ENCODE measurements around the gene SLC15A4. TPM values are rescaled to one million over a fixed set of nuclear protein-coding genes. Genes with fewer than 3 reads are reported as not detected.

The SLC15A4 gene
- total and polyA plus RNA-seq, 8 donors, result 0.89 to 37.8 (median 4.2) TPM

DNA sequence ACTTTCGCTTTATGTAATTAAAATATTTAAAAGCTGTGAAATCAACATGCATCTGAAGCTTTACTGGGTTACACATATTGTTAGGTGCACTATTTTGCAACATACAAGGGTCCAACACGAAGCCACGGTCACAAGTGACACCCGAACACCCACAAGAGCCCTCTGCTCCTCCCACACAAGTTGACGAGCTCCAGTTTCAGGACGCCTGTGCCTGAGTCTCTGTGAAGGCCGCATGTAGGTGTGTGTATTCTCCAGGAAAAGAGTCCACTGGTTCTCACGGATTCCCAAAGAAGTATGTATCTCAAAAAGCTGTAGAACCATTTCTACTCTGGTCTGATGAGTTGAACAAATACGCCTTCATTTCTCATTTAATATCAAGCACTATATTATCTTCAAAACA, 12.0 kb downstream of the SLC15A4 start:
- WGBS, 5 donors, result 81 to 89% (median 86%) methylated on average over 9 of the region's 9 CpGs
- intact Hi-C loops (cut with DNase I; ENCODE audit: low total_unique reads), result no loop called here
- no peak overlapping the region for H3K27ac ChIP-seq
- H3K4me3 ChIP-seq, result no peak overlapping the region
- TF ChIP-seq EP300 (IDR thresholded peaks at IDR 0.05) (no peak), POLR2AphosphoS5 (IDR thresholded peaks at IDR 0.05) (no peak), POLR2A (IDR thresholded peaks at IDR 0.05) (no peak)
- TF ChIP-seq, protein P1, sequence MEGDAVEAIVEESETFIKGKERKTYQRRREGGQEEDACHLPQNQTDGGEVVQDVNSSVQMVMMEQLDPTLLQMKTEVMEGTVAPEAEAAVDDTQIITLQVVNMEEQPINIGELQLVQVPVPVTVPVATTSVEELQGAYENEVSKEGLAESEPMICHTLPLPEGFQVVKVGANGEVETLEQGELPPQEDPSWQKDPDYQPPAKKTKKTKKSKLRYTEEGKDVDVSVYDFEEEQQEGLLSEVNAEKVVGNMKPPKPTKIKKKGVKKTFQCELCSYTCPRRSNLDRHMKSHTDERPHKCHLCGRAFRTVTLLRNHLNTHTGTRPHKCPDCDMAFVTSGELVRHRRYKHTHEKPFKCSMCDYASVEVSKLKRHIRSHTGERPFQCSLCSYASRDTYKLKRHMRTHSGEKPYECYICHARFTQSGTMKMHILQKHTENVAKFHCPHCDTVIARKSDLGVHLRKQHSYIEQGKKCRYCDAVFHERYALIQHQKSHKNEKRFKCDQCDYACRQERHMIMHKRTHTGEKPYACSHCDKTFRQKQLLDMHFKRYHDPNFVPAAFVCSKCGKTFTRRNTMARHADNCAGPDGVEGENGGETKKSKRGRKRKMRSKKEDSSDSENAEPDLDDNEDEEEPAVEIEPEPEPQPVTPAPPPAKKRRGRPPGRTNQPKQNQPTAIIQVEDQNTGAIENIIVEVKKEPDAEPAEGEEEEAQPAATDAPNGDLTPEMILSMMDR (IDR thresholded peaks at IDR 0.05), result no peak
- H3K9me3 ChIP-seq, result no peaks in the 10 kb centered on the region
- H3K36me3 ChIP-seq, result peaks cover 13 to 52% (median 45%) of the 10 kb centered on the region in 4 donors
- no peak for DNase-seq
- peaks cover 14 to 61% (median 28%) of the 10 kb centered on the region in 4 donors for H3K4me1 ChIP-seq
- no peaks in the 10 kb centered on the region for H3K27me3 ChIP-seq

DNA sequence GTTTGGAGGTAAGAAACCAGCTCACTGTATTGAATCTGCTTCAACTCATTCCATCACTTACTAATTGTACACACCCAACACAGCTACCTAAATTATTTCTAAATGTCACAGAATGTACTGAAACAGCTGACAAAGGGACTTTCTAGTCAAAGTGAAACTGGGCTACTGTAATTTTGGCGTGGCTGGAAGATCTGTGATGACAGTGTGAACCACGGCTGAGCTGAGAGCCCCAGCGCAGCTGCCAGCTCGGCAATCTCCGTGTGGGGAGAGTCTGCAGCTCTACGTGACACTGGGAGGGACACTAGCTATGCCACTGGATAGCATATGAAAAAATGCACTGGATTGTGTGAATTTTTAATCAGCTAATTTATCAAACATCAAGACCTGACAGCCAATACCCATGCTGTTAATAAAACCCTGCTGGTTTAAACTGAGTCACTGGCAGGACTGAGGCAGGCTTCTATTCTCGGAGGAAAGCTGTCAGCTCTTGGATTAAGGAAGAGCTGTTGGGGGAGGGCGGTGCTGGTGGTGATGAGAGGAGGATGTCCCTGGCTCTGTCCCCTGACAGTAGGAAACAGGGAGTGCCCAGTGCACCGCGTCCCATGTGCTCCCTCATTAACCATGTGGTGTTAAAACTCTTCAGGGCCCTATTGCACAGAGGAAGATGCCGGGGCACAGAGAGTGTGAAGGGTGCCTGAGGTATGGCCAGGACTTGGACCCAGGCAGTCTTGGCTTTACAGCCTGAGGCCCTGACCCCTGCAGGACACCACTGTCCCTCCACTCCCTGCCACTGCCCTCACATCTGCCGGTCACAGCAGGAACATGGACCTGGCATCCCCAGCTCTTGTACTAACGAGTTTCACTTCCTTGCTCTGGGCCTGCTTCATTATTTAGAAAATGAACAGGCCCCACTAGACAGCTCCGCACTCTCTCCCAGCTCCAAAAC, 13.3 kb downstream of the SLC15A4 start:
- H3K27ac ChIP-seq, result peak overlapping the region in 3 of 5 donors; percentile 52 to 73 (median 62)
- WGBS, 5 donors, result 64 to 85% (median 72%) methylated on average over 13 to 14 of the region's 14 CpGs

DNA sequence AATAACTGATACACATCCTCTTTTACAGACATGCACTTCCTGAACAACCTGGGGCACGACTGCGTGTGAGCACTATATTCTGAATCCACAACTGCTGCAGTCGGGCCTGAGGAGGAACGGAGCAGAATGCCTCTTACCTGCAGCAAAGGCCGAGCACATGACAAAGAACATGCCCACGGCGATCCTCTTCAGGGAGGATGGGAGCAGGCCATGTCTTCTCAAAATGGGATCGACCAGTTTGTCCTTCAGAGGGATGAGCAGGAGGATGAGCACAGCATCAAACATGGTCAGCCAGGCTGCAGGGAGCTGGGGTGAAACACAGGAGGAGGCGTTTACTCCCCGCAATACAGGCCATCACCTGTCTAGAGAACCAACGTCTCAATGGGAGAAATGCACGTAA, 15.1 kb downstream of the SLC15A4 start:
- Histone ChIP-seq H3K4me3 (no peak overlapping the region), H3K9me3 (peaks cover 0 to 5% (median 0%) of the 10 kb centered on the region in 4 donors), H3K36me3 (peaks cover 15 to 66% (median 62%) of the 10 kb centered on the region in 4 donors), H3K27ac (no peak overlapping the region), H3K27me3 (no peaks in the 10 kb centered on the region), H3K4me1 (peaks cover 4 to 34% (median 17%) of the 10 kb centered on the region in 4 donors)
- peak in 1 of 2 donors; percentile 7 for DNase-seq
- TF ChIP-seq POLR2A (IDR thresholded peaks at IDR 0.05) (no peak), POLR2AphosphoS5 (IDR thresholded peaks at IDR 0.05) (no peak), EP300 (IDR thresholded peaks at IDR 0.05) (no peak)
- TF ChIP-seq, protein P1 (IDR thresholded peaks at IDR 0.05), result no peak
- 83 to 93% (median 89%) methylated on average over 12 of the region's 12 CpGs for WGBS, 5 donors
- intact Hi-C loops (cut with DNase I; ENCODE audit: low total_unique reads), result no loop called here

More for the DNA sequence above, 13.3 kb downstream of the SLC15A4 start:
- Histone ChIP-seq H3K4me3 (no peak overlapping the region), H3K36me3 (peaks cover 13 to 60% (median 59%) of the 10 kb centered on the region in 4 donors), H3K27me3 (no peaks in the 10 kb centered on the region), H3K9me3 (no peaks in the 10 kb centered on the region), H3K4me1 (peaks cover 5 to 47% (median 17%) of the 10 kb centered on the region in 4 donors)
- TF ChIP-seq POLR2A (IDR thresholded peaks at IDR 0.05) (no peak), POLR2AphosphoS5 (IDR thresholded peaks at IDR 0.05) (no peak), EP300 (IDR thresholded peaks at IDR 0.05) (no peak)
- TF ChIP-seq, protein P1 (IDR thresholded peaks at IDR 0.05), result no peak
- DNase-seq, result peak in 1 of 2 donors; percentile 38
- intact Hi-C loops (cut with DNase I; ENCODE audit: low total_unique reads), result no loop called here

DNA sequence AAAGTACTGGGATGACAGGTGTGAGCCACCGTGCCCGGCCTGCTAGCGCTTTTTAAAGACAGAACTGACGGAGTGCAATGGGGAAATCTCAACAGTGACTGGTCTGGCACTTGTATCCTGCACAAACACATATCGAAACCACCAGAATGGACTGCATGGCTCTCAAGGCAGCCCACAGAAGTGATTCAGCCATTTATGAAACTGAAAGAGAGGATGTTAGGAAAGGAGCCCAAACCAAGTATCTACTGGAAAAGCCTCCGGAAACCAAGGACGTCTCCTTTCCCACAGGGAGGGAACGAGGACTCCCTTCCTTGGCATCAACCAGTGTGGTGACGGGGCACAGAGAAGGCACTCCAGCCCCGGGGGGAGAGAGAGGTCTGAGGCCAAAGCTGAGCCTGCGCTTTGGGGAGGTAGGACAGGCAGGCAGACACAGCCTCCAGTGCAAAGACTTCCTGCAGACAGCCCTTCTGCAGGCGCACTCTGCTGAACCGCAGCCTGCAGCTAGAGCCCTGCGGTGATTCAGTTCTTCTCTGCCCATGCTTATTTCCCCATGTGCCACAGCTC, 16.5 kb downstream of the SLC15A4 start:
- H3K4me1 ChIP-seq, result peaks cover 4 to 32% (median 17%) of the 10 kb centered on the region in 4 donors
- peak overlapping the region in 1 of 5 donors; percentile 13 for H3K27ac ChIP-seq
- WGBS, 5 donors, result 84 to 95% (median 93%) methylated on average over 14 of the region's 14 CpGs
- DNase-seq, result no peak
- H3K27me3 ChIP-seq, result no peaks in the 10 kb centered on the region
- peaks cover 0 to 5% (median 0%) of the 10 kb centered on the region in 4 donors for H3K9me3 ChIP-seq
- no peak for TF ChIP-seq POLR2A (IDR thresholded peaks at IDR 0.05)
- TF ChIP-seq, protein P1 (IDR thresholded peaks at IDR 0.05), result no peak
- TF ChIP-seq POLR2AphosphoS5 (IDR thresholded peaks at IDR 0.05), result no peak
- no peak for TF ChIP-seq EP300 (IDR thresholded peaks at IDR 0.05)
- H3K4me3 ChIP-seq, result no peak overlapping the region
- intact Hi-C loops (cut with DNase I; ENCODE audit: low total_unique reads), result no loop called here
- H3K36me3 ChIP-seq, result peaks cover 15 to 71% (median 61%) of the 10 kb centered on the region in 4 donors

Data from stomach (tissue), 9 donors.